Measurements from ENCODE around the gene PYROXD2.
"Not testable (repeated sequence)": the region's sequence is repeated elsewhere in the genome, so short reads cannot be mapped to it uniquely, and the experiment has no call there.

The PYROXD2 gene

DNA sequence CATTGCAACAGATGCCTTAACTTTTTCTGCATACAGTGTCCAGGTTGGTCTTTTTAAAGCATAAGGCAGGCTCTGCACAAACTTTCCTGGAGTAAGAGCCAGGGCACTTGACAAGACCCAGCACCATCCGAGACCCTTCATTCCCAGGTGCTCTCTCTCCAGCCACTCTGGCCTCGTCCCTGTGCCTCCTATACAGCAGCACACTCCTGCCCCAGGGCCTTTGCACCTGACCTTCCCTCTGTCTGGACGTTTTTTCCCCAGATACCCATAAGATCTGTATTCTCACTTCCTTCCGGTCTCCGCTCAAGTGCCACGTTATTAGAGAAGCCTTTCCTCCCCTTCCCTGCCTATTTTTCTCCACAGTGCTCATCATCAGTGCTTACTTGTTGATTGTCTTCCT, 25.6 kb downstream of the PYROXD2 start:
- peaks cover 7% of the 10 kb centered on the region for H3K4me1 ChIP-seq (ENCODE audit: control insufficient read depth, insufficient read depth, low read length)
- H3K9me3 ChIP-seq (ENCODE audit: control insufficient read depth in 2 of 2, low read length in 2 of 2): no peaks in the 10 kb centered on the region
- H3K9ac ChIP-seq (ENCODE audit: low read length in 2 of 2): no peak overlapping the region
- H3K27me3 ChIP-seq (ENCODE audit: control insufficient read depth in 1 of 2, insufficient read depth in 2 of 2, low read length in 2 of 2): no peaks in the 10 kb centered on the region
- H3K27ac ChIP-seq (ENCODE audit: low read length): no peak overlapping the region
- H3K36me3 ChIP-seq (ENCODE audit: control insufficient read depth in 2 of 2, insufficient read depth in 2 of 2, low read length in 2 of 2): peaks cover 0 to 25% of the 10 kb centered on the region in 2 donors
- no peak overlapping the region for H3K4me3 ChIP-seq (ENCODE audit: low read length in 2 of 2)

DNA sequence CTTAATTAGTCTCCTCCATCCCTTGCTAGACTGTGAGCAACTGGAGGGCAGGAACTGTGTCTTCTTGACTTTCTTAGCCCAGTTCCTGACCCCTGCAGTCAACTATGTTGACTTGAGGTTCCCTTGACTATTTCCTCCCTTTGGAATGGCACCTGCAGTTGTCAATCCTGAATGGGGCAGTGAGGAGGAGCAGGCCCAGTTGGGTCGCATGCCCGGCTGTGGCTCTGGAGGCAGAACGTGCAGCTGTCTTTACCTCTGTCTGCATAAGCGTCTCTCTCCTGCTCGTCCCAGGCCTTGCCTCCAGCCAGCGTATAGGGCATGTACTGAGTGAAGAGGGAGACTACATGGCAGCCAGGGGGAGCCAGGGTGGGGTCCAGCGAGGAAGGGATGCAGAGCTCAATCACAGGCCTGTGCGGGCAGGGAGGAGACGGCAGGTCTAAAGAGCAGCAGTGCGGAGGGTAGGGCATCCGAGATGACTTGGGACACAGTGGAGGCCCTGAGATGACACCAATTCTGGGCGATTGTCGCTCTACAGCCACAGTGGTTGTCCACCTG, 26.8 kb downstream of the PYROXD2 start:
- Histone ChIP-seq H3K4me1 (ENCODE audit: control insufficient read depth, insufficient read depth, low read length) (peaks cover 7% of the 10 kb centered on the region), H3K36me3 (ENCODE audit: control insufficient read depth in 2 of 2, insufficient read depth in 2 of 2, low read length in 2 of 2) (peaks cover 0 to 23% of the 10 kb centered on the region in 2 donors), H3K27ac (ENCODE audit: low read length) (no peak overlapping the region), H3K27me3 (ENCODE audit: control insufficient read depth in 1 of 2, insufficient read depth in 2 of 2, low read length in 2 of 2) (no peaks in the 10 kb centered on the region), H3K9ac (ENCODE audit: low read length in 2 of 2) (no peak overlapping the region), H3K9me3 (ENCODE audit: control insufficient read depth in 2 of 2, low read length in 2 of 2) (no peaks in the 10 kb centered on the region), H3K4me3 (ENCODE audit: low read length in 2 of 2) (no peak overlapping the region)

DNA sequence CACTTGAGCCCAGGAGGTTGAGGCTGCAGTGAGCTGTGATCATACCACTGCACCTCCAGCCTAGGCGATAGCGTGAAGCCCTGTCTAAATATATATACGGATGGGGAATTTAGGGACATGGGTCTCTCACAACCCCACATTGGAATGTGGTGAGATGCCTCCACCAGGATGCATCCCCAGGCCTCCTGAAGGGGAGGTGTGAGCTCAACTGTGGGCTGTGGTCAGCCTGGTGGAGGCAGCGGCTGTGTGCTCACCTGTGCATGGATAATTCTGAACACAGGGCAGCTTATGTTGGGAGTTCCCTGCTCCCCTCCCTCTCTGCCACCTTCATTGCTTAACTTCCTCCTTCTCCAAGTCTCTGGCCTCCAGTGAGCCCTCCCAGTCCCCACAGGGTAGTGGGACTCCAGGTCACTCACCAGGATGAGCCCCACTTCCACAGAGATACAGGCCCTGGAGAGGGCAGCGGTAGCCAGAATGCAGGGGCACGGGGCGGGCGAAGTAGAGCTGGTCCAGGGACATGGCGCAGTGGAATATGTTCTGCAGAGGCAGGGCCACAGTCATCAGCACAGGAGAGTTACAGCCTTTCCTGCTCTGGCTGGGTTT, 30.4 kb downstream of the PYROXD2 start:
- Histone ChIP-seq H3K36me3 (ENCODE audit: control insufficient read depth in 2 of 2, insufficient read depth in 2 of 2, low read length in 2 of 2) (peaks cover 0 to 19% of the 10 kb centered on the region in 2 donors), H3K4me3 (ENCODE audit: low read length in 2 of 2) (no peak overlapping the region), H3K4me1 (ENCODE audit: control insufficient read depth, insufficient read depth, low read length) (no peaks in the 10 kb centered on the region), H3K9ac (ENCODE audit: low read length in 2 of 2) (no peak overlapping the region), H3K9me3 (ENCODE audit: control insufficient read depth in 2 of 2, low read length in 2 of 2) (no peaks in the 10 kb centered on the region), H3K27ac (ENCODE audit: low read length) (no peak overlapping the region), H3K27me3 (ENCODE audit: control insufficient read depth in 1 of 2, insufficient read depth in 2 of 2, low read length in 2 of 2) (no peaks in the 10 kb centered on the region)

DNA sequence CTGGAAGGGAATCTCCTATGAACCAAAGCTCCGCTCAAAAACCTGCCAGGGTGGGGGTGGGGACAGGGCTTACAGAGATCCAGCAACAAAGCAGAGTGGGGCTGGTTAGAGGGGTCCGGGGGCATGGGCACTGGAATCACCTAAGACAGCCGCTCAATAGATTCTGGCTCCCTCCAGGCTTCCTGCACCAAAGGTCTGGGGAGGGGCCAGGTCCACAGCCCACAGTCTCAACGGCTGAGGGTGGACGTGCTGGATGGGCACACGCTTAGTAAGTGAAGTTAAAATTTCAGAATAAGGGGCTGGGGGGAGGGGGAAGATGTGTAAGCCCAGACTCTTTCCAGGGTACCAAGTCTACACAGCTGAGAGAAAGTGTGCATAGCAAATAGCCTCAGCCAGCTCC, 31.1 kb downstream of the PYROXD2 start:
- no peaks in the 10 kb centered on the region for H3K9me3 ChIP-seq (ENCODE audit: control insufficient read depth in 2 of 2, low read length in 2 of 2)
- no peak overlapping the region for H3K4me3 ChIP-seq (ENCODE audit: low read length in 2 of 2)
- no peaks in the 10 kb centered on the region for H3K4me1 ChIP-seq (ENCODE audit: control insufficient read depth, insufficient read depth, low read length)
- peaks cover 0 to 19% of the 10 kb centered on the region in 2 donors for H3K36me3 ChIP-seq (ENCODE audit: control insufficient read depth in 2 of 2, insufficient read depth in 2 of 2, low read length in 2 of 2)
- H3K9ac ChIP-seq (ENCODE audit: low read length in 2 of 2): no peak overlapping the region
- H3K27ac ChIP-seq (ENCODE audit: low read length): no peak overlapping the region
- no peaks in the 10 kb centered on the region for H3K27me3 ChIP-seq (ENCODE audit: control insufficient read depth in 1 of 2, insufficient read depth in 2 of 2, low read length in 2 of 2)

DNA sequence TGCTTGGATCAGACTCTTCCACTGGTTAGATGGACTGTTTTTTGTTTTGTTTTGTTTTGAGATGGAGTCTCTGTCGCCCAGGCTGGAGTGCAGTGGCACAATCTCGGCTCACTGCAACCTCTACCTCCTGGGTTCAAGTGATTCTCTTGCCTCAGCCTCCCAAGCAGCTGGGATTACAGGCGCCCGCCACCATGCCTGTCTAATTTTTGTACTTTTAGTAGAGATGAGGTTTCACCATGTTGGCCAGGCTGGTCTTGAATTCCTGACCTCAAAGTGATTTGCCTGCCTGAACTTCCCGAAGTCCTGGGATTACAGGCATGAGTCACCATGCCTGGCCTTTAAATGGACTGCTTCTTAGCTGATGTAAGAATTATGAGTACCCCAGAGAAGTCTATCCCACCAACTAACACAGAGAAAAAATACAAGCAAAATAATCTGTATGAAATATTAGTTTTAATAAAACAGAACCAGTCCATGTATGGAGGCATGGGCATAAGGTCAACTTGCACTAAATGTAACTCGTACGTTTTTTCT, 31.8 kb downstream of the PYROXD2 start:
- H3K36me3 ChIP-seq (ENCODE audit: control insufficient read depth in 2 of 2, insufficient read depth in 2 of 2, low read length in 2 of 2): peaks cover 0 to 19% of the 10 kb centered on the region in 2 donors
- H3K27ac ChIP-seq (ENCODE audit: low read length); H3K9ac ChIP-seq (ENCODE audit: low read length in 2 of 2): not testable (repeated sequence)

DNA sequence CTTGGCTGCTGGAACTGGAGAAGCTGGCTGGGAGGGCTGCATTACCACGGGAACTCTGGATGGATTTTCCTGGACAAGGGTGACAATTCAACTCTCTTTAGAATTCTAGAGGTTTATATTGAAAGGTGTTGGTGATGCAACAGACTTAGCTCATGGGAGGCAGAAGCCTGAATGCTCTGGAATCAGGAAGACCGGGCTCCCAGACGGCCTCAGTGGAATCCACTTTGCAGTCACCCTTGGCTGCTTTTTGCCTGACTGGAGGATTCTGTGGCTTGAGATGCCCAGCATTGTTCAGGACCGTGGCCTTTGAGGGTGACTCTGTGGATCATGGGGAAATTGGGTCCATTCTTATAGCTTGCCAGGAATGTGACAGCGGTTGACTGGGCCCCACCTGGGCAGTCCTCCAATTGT, 32.3 kb downstream of the PYROXD2 start:
- H3K9me3 ChIP-seq (ENCODE audit: control insufficient read depth in 2 of 2, low read length in 2 of 2): peaks cover 0 to 1% of the 10 kb centered on the region in 2 donors
- no peak overlapping the region for H3K4me3 ChIP-seq (ENCODE audit: low read length in 2 of 2)
- H3K36me3 ChIP-seq (ENCODE audit: control insufficient read depth in 2 of 2, insufficient read depth in 2 of 2, low read length in 2 of 2): peaks cover 0 to 19% of the 10 kb centered on the region in 2 donors
- no peaks in the 10 kb centered on the region for H3K4me1 ChIP-seq (ENCODE audit: control insufficient read depth, insufficient read depth, low read length)
- no peak overlapping the region for H3K27ac ChIP-seq (ENCODE audit: low read length)
- H3K9ac ChIP-seq (ENCODE audit: low read length in 2 of 2): no peak overlapping the region
- no peaks in the 10 kb centered on the region for H3K27me3 ChIP-seq (ENCODE audit: control insufficient read depth in 1 of 2, insufficient read depth in 2 of 2, low read length in 2 of 2)

More for the DNA sequence above, 31.8 kb downstream of the PYROXD2 start:
- H3K27me3 ChIP-seq (ENCODE audit: control insufficient read depth in 1 of 2, insufficient read depth in 2 of 2, low read length in 2 of 2); H3K4me3 ChIP-seq (ENCODE audit: low read length in 2 of 2); H3K4me1 ChIP-seq (ENCODE audit: control insufficient read depth, insufficient read depth, low read length); H3K9me3 ChIP-seq (ENCODE audit: control insufficient read depth in 2 of 2, low read length in 2 of 2): not testable (repeated sequence)

DNA sequence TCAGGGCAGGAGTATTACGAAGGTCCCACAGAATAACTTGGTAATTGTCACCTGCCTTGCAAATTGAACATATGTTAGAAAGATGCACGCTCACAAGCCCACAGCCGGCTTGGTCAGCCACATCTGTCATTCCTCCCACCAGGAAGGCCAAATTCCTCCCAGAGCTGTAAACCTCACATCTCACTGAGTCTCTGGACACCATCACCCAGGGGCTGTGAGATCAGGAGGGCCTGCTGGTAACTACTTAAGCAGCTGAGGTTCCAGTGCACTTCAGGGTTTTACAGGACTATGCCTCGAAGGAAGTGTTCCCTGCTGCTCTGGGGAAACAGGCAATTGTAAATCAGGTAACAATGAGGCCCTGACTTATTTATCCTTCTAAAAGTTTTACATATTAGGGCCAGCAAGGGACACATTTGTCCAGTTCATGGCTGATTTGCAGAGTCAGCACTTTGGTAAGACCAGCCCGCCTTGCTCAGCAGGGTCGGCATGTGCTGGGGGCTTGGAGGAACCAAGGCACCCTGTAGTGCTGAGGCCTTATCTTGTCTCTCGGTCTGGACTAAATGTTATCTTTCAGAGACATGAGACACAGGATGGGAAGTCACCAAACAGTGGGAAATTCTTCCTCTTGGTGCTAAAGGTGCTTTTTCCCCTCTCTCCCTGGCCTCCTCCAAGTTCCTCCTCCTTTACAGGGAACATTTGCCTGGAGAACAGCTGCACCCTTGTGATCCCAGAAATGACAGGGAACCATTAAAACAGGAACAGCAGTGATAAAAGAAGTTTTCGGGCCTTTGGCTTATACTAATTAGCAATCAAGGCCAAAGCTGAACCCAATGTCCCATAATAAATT, 34.3 kb downstream of the PYROXD2 start:
- no peak overlapping the region for H3K9ac ChIP-seq (ENCODE audit: low read length in 2 of 2)
- H3K27me3 ChIP-seq (ENCODE audit: control insufficient read depth in 1 of 2, insufficient read depth in 2 of 2, low read length in 2 of 2): no peaks in the 10 kb centered on the region
- peaks cover 0 to 13% of the 10 kb centered on the region in 2 donors for H3K36me3 ChIP-seq (ENCODE audit: control insufficient read depth in 2 of 2, insufficient read depth in 2 of 2, low read length in 2 of 2)
- no peak overlapping the region for H3K4me3 ChIP-seq (ENCODE audit: low read length in 2 of 2)
- H3K9me3 ChIP-seq (ENCODE audit: control insufficient read depth in 2 of 2, low read length in 2 of 2): peaks cover 0 to 8% of the 10 kb centered on the region in 2 donors
- H3K4me1 ChIP-seq (ENCODE audit: control insufficient read depth, insufficient read depth, low read length): no peaks in the 10 kb centered on the region
- H3K27ac ChIP-seq (ENCODE audit: low read length): no peak overlapping the region

DNA sequence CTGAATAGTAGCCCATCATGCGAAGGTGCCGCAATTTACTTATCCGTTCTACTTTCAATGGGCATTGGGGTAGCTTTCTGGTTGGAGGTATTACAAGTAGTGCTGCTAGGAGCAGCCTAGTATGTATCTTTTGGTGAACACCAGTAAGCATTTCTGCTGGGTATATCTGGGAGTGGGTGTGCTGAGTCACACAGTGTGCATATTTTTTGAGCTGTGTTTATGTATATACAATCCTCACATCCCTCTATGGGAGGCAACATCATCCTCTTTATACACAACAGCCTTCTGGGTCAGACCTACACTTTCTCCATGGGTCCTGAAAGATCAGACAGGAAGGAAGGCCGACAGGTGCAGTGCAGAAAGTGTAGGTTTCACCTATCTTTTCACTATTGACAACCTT, 36.3 kb downstream of the PYROXD2 start:
- H3K9ac ChIP-seq (ENCODE audit: low read length in 2 of 2): no peak overlapping the region
- peaks cover 0 to 2% of the 10 kb centered on the region in 2 donors for H3K27me3 ChIP-seq (ENCODE audit: control insufficient read depth in 1 of 2, insufficient read depth in 2 of 2, low read length in 2 of 2)
- H3K4me1 ChIP-seq (ENCODE audit: control insufficient read depth, insufficient read depth, low read length): peaks cover 7% of the 10 kb centered on the region
- no peak overlapping the region for H3K27ac ChIP-seq (ENCODE audit: low read length)
- no peak overlapping the region for H3K4me3 ChIP-seq (ENCODE audit: low read length in 2 of 2)
- peaks cover 0 to 2% of the 10 kb centered on the region in 2 donors for H3K36me3 ChIP-seq (ENCODE audit: control insufficient read depth in 2 of 2, insufficient read depth in 2 of 2, low read length in 2 of 2)
- H3K9me3 ChIP-seq (ENCODE audit: control insufficient read depth in 2 of 2, low read length in 2 of 2): peaks cover 0 to 8% of the 10 kb centered on the region in 2 donors

DNA sequence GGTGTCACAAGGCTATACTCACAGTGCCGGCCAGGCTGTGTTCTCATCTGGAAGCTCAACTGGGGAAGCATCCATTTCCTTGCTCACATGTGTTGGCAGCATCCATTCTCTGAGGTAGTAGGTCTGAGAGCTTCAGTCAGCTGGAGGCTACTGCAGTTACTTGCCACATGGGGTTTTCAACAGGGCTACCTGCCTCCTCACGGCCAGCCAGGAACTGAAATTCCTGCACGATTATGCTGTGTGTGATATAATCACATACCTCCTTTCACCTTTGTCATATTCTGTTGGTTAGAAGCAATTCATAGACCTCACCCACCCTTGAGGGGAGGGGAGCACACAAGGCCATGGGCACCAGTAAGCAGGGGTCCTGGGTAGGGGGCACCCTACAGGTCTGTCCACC, 37.4 kb downstream of the PYROXD2 start:
- Histone ChIP-seq H3K27ac (ENCODE audit: low read length) (no peak overlapping the region), H3K27me3 (ENCODE audit: control insufficient read depth in 1 of 2, insufficient read depth in 2 of 2, low read length in 2 of 2) (peaks cover 0 to 2% of the 10 kb centered on the region in 2 donors), H3K9ac (ENCODE audit: low read length in 2 of 2) (no peak overlapping the region), H3K4me1 (ENCODE audit: control insufficient read depth, insufficient read depth, low read length) (peaks cover 7% of the 10 kb centered on the region), H3K36me3 (ENCODE audit: control insufficient read depth in 2 of 2, insufficient read depth in 2 of 2, low read length in 2 of 2) (peaks cover 0 to 2% of the 10 kb centered on the region in 2 donors), H3K4me3 (ENCODE audit: low read length in 2 of 2) (no peak overlapping the region), H3K9me3 (ENCODE audit: control insufficient read depth in 2 of 2, low read length in 2 of 2) (peaks cover 0 to 8% of the 10 kb centered on the region in 2 donors)

DNA sequence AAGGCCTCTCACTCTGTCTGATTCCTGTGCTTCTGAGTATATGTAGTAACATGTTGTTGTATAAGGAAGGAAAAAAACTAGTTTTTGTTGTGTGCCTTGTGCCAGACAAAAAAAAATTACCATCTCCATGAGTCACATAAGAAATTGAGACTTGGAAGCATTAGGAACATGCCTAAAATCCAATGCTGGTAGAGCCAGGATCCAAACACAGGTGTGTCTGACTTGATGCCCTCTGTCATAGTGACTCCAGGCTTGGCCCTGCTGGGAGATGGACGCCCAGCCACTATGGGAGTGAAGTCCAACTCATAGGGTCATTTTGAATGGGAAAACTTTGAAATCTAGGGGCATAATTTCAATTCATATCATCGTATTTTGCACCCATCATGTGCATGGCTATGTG, 38.0 kb downstream of the PYROXD2 start:
- peaks cover 0 to 2% of the 10 kb centered on the region in 2 donors for H3K36me3 ChIP-seq (ENCODE audit: control insufficient read depth in 2 of 2, insufficient read depth in 2 of 2, low read length in 2 of 2)
- no peak overlapping the region for H3K27ac ChIP-seq (ENCODE audit: low read length)
- no peak overlapping the region for H3K4me3 ChIP-seq (ENCODE audit: low read length in 2 of 2)
- H3K9me3 ChIP-seq (ENCODE audit: control insufficient read depth in 2 of 2, low read length in 2 of 2): peaks cover 0 to 8% of the 10 kb centered on the region in 2 donors
- H3K4me1 ChIP-seq (ENCODE audit: control insufficient read depth, insufficient read depth, low read length): peaks cover 7% of the 10 kb centered on the region
- no peak overlapping the region for H3K9ac ChIP-seq (ENCODE audit: low read length in 2 of 2)
- peaks cover 0 to 2% of the 10 kb centered on the region in 2 donors for H3K27me3 ChIP-seq (ENCODE audit: control insufficient read depth in 1 of 2, insufficient read depth in 2 of 2, low read length in 2 of 2)

All from stomach smooth muscle (tissue), 2 donors.